H9 (cell line): ENCODE results near the gene RGL1. TPM values are rescaled to one million over a fixed set of nuclear protein-coding genes. Genes with fewer than 3 reads are reported as not detected.

Experiments
- DNase-seq: peaks from one replicate; pipeline ENCODE4 v3.0.0-alpha.2; 2017
- H2AFZ ChIP-seq: one replicate; pipeline ENCODE4 v1.6.1; 2013; ENCODE audit warnings: mild to moderate bottlenecking, low read length, control low read depth, moderate library complexity
- H2AK5ac ChIP-seq: 2 replicates; pipeline ENCODE4 v1.6.1; 2013; ENCODE audit warnings: low read length, control low read depth, mixed read lengths; ENCODE audit not compliant: insufficient read length
- H2BK120ac ChIP-seq: one replicate; pipeline ENCODE4 v1.6.1; 2013; ENCODE audit warnings: low read depth, mild to moderate bottlenecking, low read length, control low read depth, inconsistent platforms; ENCODE audit not compliant: poor library complexity, severe bottlenecking
- H2BK12ac ChIP-seq: 2 replicates; pipeline ENCODE4 v1.6.1; 2013; ENCODE audit warnings: low read length, control low read depth, mixed read lengths, low read depth; ENCODE audit not compliant: insufficient read length
- H2BK15ac ChIP-seq: 2 replicates; pipeline ENCODE4 v1.6.1; 2013; ENCODE audit warnings: low read depth, low read length, control low read depth
- H2BK20ac ChIP-seq: one replicate; pipeline ENCODE4 v1.6.1; 2013; ENCODE audit warnings: low read depth, mild to moderate bottlenecking, low read length, control low read depth, inconsistent platforms; ENCODE audit not compliant: poor library complexity, severe bottlenecking
- H2BK5ac ChIP-seq: 2 replicates; pipeline ENCODE4 v1.6.1; 2013; ENCODE audit warnings: low read length, control low read depth, mixed read lengths; ENCODE audit not compliant: insufficient read length
- H3K14ac ChIP-seq: 2 replicates; pipeline ENCODE4 v1.6.1; 2013; ENCODE audit warnings: low read length, control low read depth; ENCODE audit not compliant: insufficient read depth
- H3K18ac ChIP-seq: 2 replicates; pipeline ENCODE4 v1.6.1; 2013; ENCODE audit warnings: low read depth, mild to moderate bottlenecking, mixed read lengths, low read length, control low read depth; ENCODE audit not compliant: insufficient read length
- H3K23ac ChIP-seq: 2 replicates; pipeline ENCODE4 v1.6.1; 2013; ENCODE audit warnings: low read length, control low read depth, mixed read lengths, low read depth; ENCODE audit not compliant: insufficient read length
- H3K23me2 ChIP-seq: 2 replicates; pipeline ENCODE4 v1.6.1; 2013; ENCODE audit warnings: low read depth, mild to moderate bottlenecking, mixed read lengths, low read length, control low read depth; ENCODE audit not compliant: insufficient read length, poor library complexity, severe bottlenecking
- H3K27ac ChIP-seq: 2 replicates; pipeline ENCODE4 v1.5.1; 2013; ENCODE audit warnings: low read length, control low read depth, mixed read lengths, low read depth; ENCODE audit not compliant: insufficient read length
- H3K27me3 ChIP-seq: 2 replicates; pipeline ENCODE4 v1.6.1; 2013; ENCODE audit warnings: low read length, control low read depth, inconsistent platforms; ENCODE audit not compliant: insufficient read depth
- H3K4ac ChIP-seq: 2 replicates; pipeline ENCODE4 v1.6.1; 2013; ENCODE audit warnings: low read depth, mild to moderate bottlenecking, control low read depth, inconsistent platforms, low read length, moderate library complexity
- H3K4me1 ChIP-seq: 2 replicates; pipeline ENCODE4 v1.6.1; 2013; ENCODE audit warnings: low read length, control low read depth, inconsistent platforms; ENCODE audit not compliant: insufficient read depth
- H3K4me2 ChIP-seq: 2 replicates; pipeline ENCODE4 v1.6.1; 2013; ENCODE audit warnings: low read length, control low read depth, mixed read lengths; ENCODE audit not compliant: insufficient read length, insufficient read depth
- H3K56ac ChIP-seq: 2 replicates; pipeline ENCODE4 v1.6.1; 2013; ENCODE audit warnings: low read depth, mild to moderate bottlenecking, mixed read lengths, low read length, control low read depth; ENCODE audit not compliant: insufficient read length
- H3K79me1 ChIP-seq: 2 replicates; pipeline ENCODE4 v1.6.1; 2013; ENCODE audit warnings: low read depth, mild to moderate bottlenecking, moderate library complexity, low read length, control low read depth, inconsistent platforms; ENCODE audit not compliant: insufficient read depth, poor library complexity, severe bottlenecking
- H3K79me2 ChIP-seq: 2 replicates; pipeline ENCODE4 v1.6.1; 2013; ENCODE audit warnings: low read length, control low read depth, inconsistent platforms; ENCODE audit not compliant: insufficient read depth
- H3K9ac ChIP-seq: 2 replicates; pipeline ENCODE4 v1.6.1; 2013; ENCODE audit warnings: low read length, control low read depth, mixed read lengths; ENCODE audit not compliant: insufficient read length; ENCODE audit errors: extremely low read depth
- H3K9me3 ChIP-seq: one replicate; pipeline ENCODE4 v1.6.1; 2013; ENCODE audit warnings: low read depth, low read length, inconsistent platforms; ENCODE audit not compliant: control insufficient read depth
- H3T11ph ChIP-seq: one replicate; pipeline ENCODE4 v1.6.1; 2013; ENCODE audit warnings: mild to moderate bottlenecking, low read length, control low read depth, inconsistent platforms
- H4K20me1 ChIP-seq: one replicate; pipeline ENCODE4 v1.6.1; 2013; ENCODE audit not compliant: control insufficient read depth, insufficient read length, insufficient read depth
- H4K5ac ChIP-seq: 2 replicates; pipeline ENCODE4 v1.6.1; 2013; ENCODE audit warnings: low read depth, mild to moderate bottlenecking, mixed read lengths, low read length, control low read depth; ENCODE audit not compliant: insufficient read length
- H4K8ac ChIP-seq: replicated peaks from 2 replicates; pipeline ENCODE4 v1.6.1; 2013; ENCODE audit warnings: low read length, control low read depth, mixed read lengths, low read depth; ENCODE audit not compliant: insufficient read length
- H4K91ac ChIP-seq: 2 replicates; pipeline ENCODE4 v1.6.1; 2013; ENCODE audit warnings: low read depth, mild to moderate bottlenecking, moderate library complexity, mixed read lengths, low read length, control low read depth; ENCODE audit not compliant: insufficient read length
- H3K27ac Mint-ChIP-seq, 3 experiments: 2 replicates in 2 of 3; 3 replicates in 1 of 3; pipeline ENCODE4 v1.8.0; 2020 to 2021; ENCODE audit warnings: mixed read lengths in 3 of 3, mild to moderate bottlenecking in 1 of 3, moderate library complexity in 1 of 3
- H3K27me3 Mint-ChIP-seq: 2 replicates; pipeline ENCODE4 v1.8.0; 2021; ENCODE audit warnings: low read depth, mild to moderate bottlenecking, moderate library complexity, mixed read lengths
- H3K36me3 Mint-ChIP-seq, 3 experiments: 2 replicates in 2 of 3; 3 replicates in 1 of 3; pipeline ENCODE4 v1.8.0; 2020 to 2021; ENCODE audit warnings: low read depth in 3 of 3, mixed read lengths in 3 of 3; ENCODE audit not compliant: insufficient read depth in 1 of 3
- H3K4me1 Mint-ChIP-seq, 2 experiments: 2 replicates each; pipeline ENCODE4 v1.8.0; 2020; ENCODE audit warnings: mixed read lengths in 2 of 2
- H3K4me3 Mint-ChIP-seq, 2 experiments: 2 replicates in 1 of 2; 3 replicates in 1 of 2; pipeline ENCODE4 v1.8.0; 2020 to 2021; ENCODE audit warnings: mild to moderate bottlenecking in 2 of 2, mixed read lengths in 2 of 2, moderate library complexity in 1 of 2
- H3K9me3 Mint-ChIP-seq, 2 experiments: 2 replicates in 1 of 2; 3 replicates in 1 of 2; pipeline ENCODE4 v1.8.0; 2020; ENCODE audit warnings: mild to moderate bottlenecking in 2 of 2, mixed read lengths in 2 of 2, moderate library complexity in 1 of 2
- CTCF ChIP-seq: fragments of 200-600 bp; sonication (generic); conservative IDR thresholded peaks from 3 replicates; pipeline ENCODE4 v1.8.0; 2021; ENCODE audit warnings: antibody characterized with exemption, mild to moderate bottlenecking
- total RNA-seq: library from RNA; stranded (reverse); gene quantifications from 2 replicates; pipeline ENCODE4 v1.2.1, GENCODE V29; 2021

The RGL1 gene
- total RNA-seq, 1 experiment from 2014 or later, result 1.4 TPM

GRCh38 chr1:183832459-183832858 lies 27.5 kb downstream of the RGL1 start:
- H3K27me3 ChIP-seq, result no peaks in the 10 kb centered on the region

More at GRCh38 chr1:183832459-183832858, 27.5 kb downstream of the RGL1 start:
- H4K91ac ChIP-seq, result no peak overlapping the region
- H3K18ac ChIP-seq, result no peak overlapping the region
- H3K14ac ChIP-seq, result no peak overlapping the region
- Mint-ChIP-seq H3K27me3 (no peaks in the 10 kb centered on the region; the same call in 1 of the 2 replicates), H3K4me1 (peaks cover 8 to 10% of the 10 kb centered on the region in 2 experiments; a peak in 3 of 4 replicates), H3K27ac (no peak overlapping the region), H3K36me3 (no peaks in the 10 kb centered on the region), H3K9me3 (no peaks in the 10 kb centered on the region), H3K4me3 (no peak overlapping the region)
- no peak overlapping the region for H3K56ac ChIP-seq
- H3K23me2 ChIP-seq, result no peaks in the 10 kb centered on the region
- no peak overlapping the region for H3K27ac ChIP-seq
- no peak overlapping the region for H2BK20ac ChIP-seq
- no peak overlapping the region for H2BK120ac ChIP-seq
- H3K79me2 ChIP-seq, result no peaks in the 10 kb centered on the region
- no peak overlapping the region for H2BK15ac ChIP-seq
- no peak for TF ChIP-seq CTCF
- no peak overlapping the region for H2AFZ ChIP-seq
- H3T11ph ChIP-seq, result no peak overlapping the region
- no peak for DNase-seq
- no peak overlapping the region for H4K5ac ChIP-seq
- no peaks in the 10 kb centered on the region for H3K4me1 ChIP-seq
- no peak overlapping the region for H3K4ac ChIP-seq
- no peak overlapping the region for H3K4me2 ChIP-seq
- no peaks in the 10 kb centered on the region for H3K9me3 ChIP-seq
- H2BK5ac ChIP-seq, result no peak overlapping the region
- H3K9ac ChIP-seq, result no peak overlapping the region
- no peak overlapping the region for H4K8ac ChIP-seq
- no peaks in the 10 kb centered on the region for H3K79me1 ChIP-seq
- no peak overlapping the region for H2BK12ac ChIP-seq
- H4K20me1 ChIP-seq, result no peaks in the 10 kb centered on the region
- no peak overlapping the region for H3K23ac ChIP-seq
- no peak overlapping the region for H2AK5ac ChIP-seq
